NCI-H1694 (cell line): Measurements from ENCODE around the gene MSGN1.
"Not testable (repeated sequence)": the region's sequence is repeated elsewhere in the genome, so short reads cannot be mapped to it uniquely, and the experiment has no call there.

Experiments used
- DNase-seq: peaks from one replicate; lab custom pipeline; 2025; lab: John Stamatoyannopoulos, UW

Gene MSGN1

DNA sequence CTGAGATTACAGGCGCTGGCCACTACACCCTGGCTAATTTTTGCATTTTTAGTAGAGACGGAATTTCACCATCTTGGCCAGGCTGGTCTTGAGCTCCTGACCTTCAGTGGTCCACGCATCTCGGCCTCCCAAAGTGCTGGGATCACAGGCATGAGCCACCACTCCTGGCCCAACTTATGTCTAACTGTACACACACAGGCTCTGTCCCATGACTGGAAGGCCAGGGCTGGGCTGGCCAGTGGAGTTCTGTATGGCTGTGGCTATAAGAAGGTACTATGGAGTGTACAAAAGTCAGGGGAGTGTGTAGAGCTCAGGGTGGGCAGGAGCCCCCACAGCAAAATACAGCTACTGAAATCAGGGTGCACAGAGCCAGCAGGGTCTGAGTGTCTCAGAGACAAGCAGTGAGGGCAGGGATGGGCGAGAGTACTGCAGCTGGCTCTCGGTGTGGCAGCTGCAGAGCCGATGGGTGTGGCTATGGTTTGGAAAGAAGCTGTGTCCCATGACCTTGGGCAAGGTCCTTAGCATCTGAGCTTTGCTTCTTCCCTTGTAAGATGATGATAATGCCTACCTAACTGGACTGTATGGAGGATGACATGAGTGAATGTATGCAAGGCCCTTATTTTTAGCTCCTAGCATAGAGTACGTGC, 10.4 kb upstream of the MSGN1 start:
- no peak for DNase-seq

DNA sequence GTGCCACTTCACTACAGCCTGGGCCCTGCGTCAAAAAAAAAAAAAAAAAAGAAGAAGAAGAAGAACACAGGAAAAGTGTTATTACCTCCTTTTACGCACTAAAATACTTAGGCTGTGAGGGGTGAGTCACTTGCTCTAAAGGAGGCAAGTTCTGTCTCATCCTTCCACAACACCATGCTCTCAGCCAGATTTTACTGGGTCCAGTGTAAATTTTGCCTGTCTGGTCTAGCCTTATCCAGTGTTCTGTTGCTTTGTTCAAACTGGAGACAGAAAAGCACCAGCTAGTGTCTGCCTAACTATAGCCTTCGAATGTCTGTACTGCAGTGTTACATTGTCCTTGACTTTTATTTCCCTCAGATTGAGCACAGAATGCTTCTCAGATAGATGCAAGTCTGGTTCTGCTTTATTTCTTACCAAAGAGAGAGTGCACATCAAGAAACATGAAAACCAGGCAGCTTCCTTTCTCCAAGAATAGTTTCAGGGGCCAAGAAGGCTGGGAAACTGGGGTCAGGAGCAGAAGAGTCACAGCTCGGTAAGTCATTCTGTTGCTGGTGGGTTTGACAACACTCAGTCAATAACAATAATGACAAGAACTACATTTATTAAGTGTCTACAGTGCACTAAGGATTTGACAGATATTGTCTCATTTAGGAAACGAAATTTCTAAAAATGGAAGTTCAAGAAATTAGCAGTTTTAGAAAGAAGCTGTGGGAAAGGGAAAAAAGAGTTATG, 3.1 kb upstream of the MSGN1 start:
- no peak for DNase-seq

DNA sequence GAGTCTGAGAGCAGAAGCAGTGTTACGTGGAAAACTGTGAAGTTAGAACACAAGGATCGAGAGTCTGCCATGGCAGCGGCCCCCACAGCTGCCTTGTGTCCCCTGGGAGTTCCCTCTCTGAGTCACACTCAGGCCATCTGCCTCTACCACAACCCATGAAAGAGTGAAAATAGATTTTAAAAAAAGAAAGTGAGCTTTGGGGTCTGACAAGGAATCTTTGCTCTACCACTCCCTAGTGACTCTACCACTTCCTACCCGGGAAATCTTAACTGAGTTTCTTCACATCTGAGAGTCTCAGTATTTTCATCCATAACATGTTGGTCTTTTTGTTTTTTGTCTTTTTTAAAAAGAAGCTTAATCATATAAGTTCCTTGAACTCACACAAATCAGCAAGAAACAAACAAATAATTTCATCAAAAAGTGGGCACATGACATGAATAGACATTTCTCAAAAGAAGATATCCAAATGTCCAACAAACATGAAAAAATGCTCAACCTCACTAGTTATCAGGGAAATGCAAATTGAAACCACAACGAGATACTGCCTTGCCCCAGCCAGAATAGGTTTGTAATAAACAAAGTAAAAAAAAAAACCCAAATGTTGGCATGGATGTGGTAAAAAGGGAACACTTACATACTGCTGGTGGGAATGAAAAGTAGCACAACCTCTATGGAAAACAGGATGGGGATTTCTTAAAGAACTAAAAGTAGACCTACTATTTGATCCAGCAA, 2.4 kb upstream of the MSGN1 start:
- peak; percentile 98 for DNase-seq

DNA sequence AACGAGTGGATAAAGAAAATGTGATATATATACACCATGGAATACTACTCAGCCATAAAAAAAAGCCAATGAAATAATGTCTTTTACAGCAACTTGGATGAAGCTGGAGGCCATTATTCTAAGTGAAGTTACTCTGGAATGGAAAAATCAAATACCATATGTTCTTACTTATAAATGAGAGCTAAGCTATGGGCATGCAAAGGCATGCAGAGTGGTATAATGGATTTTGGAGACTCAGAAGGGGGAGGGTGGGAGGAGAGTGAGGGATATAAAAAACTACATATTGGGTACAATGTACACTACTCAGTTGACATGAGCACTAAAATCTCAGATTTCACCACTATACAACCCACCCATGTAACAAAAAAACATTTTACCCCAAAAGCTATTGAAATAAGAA, 1.7 kb upstream of the MSGN1 start:
- DNase-seq, result peak; percentile 81

DNA sequence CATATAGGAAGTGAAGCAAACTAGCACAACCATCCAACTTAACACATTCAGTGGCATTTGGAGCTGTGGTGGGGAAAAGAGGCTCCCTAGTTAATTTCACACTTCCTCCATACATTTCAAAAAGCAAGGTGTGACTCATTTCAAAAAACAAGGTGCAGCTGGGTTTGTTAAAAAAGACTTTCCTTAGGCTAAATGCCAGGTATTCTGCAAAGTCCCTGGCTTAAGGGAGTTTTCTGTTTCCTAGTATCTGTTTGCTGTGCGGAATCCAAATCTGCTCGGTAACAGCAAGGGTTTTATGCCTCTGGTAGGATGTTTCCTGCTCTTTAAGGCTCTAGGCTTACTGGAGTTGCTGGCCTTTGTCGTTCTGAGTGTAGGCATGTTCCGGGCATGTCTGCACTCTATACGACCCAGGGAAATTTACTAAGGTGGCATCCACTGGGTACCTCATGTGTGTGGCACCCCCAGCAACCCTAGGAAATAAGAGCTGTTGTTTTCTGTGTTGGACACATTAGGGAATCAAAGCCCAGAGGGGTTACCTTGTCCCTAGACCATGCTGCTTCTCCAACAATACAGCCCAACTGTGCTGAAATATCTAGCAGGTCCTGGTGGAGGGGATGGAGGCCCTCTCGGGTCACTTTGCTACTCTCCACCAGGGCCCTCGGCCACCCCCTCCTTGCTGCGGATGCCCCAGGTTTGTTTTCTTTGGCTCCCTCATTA, 634 bp upstream of the MSGN1 start:
- peak; percentile 46 for DNase-seq

DNA sequence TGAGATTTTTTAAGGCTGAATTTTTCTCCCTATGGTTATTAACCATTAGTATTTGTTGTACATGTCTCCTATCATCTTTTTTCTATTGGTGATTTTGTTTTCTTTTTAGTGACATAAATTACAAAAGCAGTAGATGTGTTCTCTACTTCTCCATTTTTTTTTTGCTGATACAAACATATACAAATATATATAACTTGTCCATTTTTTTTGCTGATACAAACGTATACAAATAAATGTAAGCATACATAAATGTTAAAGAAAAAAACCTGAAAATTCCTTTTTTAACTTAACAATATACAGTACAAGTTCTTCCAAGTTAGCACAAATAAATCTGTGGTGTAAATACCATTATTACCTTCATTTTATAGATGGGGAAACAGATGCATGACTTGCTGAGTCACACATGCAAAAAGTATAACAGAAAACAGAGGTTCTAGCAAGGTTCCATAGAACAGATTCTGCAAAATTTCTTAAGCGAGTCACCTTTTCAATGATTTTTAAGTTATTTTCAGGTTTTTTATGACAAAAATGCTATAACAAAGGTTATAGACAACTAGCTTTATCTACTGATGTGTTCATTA, 2.1 kb downstream of the MSGN1 start:
- no peak for DNase-seq

DNA sequence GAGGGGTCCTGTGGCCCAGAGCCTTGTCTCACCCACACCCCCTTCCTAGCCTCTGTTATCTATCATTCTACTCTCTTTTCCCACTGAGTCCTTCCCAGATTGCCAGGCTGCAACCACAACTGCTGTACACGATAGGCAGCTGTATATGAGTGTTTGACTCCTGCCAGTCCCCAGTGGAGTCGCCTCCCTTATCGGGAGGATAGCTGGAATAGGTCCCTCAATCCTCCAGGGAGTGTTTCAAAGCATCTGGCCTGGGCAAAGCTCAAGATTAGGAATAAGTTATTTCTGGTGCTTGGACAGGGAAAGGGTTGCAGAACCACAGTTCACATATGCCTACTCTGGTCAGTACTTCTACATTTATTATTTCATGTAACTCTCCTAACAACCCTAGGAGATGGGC, 4.8 kb downstream of the MSGN1 start:
- no peak for DNase-seq

DNA sequence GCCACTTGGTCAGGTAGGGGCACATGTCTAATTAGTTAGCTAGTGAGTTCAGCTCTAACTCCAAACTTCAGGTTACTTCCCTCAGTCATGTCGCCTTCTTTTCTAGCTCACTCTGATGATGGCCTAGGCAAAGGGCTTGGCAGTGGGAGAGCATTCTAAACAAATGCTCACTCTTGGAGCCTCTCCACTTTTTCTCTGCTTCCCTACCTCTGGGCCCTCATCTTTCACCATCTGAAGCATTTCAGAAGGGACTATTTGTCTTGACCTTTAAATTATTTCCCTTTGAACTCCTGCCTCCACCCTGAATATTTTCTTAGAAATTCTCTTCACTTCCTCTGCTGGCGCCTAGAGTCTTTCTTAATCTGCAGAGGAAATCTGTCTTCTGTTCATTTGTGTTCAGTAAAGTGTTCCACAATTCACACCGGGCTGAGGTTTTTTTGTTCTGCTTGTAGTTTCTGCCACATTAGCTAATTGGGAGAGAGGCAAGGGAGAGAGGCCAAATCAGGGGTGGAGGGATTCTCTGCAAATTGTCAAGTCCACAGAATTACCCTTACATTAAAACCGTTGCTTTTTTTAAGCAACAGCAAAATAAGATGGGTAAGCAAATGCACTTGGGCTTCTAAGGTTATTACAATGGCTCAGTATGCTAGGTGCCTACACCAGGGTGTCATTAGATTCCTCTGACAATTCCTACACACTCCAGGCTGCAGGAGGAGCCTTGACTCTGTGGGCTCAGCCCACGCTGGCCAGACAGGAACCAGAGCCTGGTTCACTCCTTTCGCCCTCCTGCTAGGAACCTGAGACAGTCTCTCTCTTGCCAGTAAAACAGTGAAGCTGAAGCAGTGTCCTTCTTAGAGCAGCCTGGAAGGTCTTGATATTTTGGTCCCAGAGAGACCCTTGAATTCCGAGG, 5.5 kb downstream of the MSGN1 start:
- DNase-seq, result peak; percentile 60

DNA sequence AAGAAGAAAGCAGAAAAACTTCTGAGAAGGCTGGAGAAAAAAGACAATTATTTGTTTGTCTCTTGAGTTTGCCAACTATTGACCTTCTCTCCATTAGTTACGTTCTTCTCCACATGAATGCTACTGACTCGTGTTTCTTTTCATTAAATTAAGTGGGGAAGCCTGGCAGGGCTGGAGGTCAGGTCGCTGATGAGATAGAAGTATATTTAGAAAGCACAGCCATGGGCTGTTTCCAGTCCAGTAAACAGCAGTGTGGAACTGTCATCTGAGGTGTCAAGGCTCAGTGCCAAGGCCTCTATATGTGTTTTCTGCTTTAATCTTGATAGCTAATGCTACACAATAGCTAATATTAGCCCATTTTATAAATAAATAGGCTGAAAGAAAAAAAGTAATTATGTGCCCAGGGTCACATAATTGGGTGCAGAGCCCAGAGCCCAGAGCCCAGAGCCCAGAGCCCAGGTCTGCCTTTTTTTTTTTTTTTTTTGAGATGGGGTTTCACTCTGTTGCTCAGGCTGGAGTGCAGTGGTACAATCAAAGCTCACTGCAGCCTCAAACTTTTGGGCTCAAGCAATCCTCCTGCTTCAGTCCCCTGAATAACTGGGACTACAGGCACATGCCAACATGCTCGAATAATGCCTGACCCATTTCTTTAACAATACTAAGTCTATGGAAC, 6.3 kb downstream of the MSGN1 start:
- peak; percentile 72 for DNase-seq

DNA sequence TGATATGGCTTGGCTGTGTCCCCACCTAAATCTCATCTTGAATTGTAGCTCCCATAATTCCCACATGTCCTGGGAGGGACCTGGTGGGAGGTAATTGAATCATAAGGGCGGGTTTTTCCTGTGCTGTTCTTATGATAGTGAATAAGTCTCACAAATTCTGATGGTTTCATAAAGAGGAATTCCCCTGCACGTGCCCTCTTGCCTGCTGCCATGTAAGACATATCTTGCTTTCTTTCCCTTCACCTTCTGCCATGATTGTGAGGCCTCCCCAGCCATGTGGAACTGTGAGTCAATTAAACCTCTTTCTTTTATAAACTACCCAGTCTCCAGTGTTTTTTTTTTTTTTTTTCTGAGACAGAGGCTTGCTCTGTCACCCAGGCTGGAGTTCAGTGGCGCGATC, 7.4 kb downstream of the MSGN1 start:
- not testable (repeated sequence) for DNase-seq

DNA sequence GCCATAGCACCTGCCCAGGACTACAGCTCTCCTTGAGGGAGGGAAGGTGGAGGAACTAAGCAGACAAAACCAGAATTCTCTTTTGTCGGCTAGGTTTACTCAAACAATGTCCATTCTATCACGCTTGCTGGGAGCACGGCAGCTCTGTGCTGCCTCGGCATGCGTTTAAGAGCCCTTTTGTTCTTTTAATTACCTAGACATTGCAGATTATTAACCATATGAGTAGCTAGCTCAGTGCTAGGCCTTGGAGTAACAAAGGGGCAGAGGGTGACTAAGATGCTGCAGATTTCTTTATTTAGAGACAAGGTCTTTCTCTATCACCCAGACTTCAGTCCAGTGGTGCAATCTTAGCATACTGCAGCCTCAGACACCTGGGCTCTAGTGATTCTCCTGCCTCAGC, 11.1 kb downstream of the MSGN1 start:
- DNase-seq, result no peak

DNA sequence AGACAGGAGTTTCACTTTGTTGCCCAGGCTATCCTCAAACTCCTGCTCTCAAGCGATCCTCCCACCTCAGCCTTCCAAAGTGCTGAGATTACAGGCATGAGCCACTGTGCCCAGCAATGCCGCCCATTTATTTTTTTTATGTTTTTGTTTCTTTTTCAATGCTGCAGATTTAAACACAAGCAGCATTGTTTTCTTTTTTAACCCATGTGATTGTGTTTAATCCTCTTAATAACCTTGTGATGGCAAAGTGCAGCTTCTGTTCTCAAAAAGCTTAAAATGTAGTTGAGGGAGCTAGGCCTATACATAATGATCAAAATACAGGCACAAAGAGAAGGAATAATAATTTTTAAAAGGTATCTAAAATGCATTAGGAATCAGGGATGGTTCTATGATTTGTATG, 11.5 kb downstream of the MSGN1 start:
- DNase-seq, result no peak

DNA sequence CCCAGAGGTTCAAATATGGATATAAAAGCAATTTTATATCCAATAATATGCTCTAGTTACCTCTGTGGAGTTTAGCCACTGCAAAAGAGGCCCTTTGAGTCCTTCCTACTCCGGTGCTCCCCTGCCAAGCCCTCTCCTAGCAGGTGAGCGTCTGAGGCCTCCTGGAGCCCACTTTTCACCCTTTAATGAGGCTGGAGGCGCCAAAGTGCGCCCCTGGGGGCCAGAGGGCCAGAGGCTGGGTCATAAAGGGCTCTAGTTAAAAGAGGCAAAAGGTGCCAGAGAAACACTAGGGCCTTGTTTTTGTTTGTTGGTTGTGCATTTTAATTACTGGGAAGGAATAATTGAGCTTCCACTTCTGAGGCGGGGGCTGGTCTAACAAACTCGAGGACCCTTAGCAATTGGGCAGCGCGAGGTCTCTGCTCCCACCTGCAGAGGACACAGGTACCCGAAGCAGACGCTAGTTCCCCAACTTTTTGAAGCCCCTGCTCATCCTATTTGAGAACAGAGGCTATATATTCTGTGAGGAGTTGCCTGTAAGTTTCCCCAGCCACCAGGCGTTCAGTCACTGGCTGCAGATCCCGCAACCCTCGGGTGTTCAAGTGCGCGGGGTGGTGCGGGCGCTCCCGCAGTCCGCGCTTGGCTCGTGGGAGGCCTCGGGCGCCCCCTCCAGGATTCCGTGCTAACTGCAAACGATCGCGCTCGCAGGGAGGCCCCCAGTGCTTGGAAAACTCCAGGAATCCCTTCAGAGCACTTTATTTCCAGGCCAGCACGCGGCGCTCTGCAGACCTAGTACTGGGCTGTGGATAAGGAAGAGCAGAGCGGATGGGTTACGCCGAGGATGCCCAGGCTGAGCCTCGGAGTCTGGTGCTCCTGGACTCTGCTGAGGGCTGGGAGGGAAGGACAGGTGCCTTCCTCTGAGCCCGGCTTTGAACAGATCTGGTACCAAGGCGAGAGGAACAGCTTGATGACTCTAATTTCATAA, 14.1 kb downstream of the MSGN1 start:
- DNase-seq, result peak; percentile 97

DNA sequence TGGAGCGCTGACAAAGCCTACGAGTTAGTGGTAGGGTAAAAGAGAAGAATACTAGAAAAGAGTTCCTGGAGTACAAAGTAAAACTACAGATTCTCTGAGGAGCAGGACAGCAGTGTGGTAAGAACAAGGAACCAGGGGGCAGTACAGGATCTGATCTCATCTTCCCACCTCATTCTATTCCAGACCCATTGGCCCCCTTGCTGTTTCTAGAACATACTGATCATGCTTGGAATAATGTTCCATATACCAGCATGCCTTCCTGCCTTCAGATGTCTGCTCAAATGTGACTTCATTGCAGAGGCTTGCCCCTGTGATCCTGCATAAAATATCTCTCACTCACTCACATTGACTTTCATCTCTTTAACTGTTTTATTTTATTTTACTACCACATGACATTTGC, 19.3 kb downstream of the MSGN1 start:
- no peak for DNase-seq

DNA sequence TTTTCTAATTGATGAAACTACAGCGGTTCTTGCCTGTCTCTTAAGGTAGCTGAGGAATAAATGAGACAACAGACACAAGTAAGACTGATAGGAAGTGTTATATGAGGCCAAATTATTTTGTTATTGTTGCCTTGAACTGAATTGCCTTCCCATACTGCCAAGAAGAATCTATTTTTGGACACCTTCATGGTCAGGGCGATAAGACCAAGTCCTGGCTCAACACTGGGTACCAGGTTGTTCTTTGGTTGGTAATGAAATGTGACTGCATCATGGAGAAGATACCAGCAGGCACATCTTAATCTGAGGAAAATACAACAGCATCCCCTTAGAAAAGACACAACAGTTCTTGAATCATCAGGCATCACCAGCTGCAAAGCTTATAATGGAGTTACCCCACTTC, 23.7 kb downstream of the MSGN1 start:
- DNase-seq, result no peak

DNA sequence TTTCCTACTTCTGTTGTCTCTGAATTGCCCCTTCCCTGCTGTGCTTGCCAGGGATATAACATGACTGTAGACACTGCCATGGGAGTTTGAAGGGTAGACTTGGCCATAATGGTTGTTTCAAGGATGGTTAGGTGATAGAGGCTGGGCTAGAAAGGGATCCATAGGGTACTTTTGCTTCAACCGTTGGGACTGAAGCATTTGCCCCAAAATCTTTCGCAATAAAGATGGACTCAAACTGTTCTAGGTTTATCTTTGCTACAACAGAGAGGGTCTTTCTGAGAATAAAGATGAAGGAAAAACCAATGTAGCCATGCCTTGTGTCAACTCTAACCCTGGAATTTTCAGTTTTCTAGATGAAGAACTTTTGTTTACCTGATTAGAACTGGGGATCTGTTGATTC, 27.2 kb downstream of the MSGN1 start:
- no peak for DNase-seq

DNA sequence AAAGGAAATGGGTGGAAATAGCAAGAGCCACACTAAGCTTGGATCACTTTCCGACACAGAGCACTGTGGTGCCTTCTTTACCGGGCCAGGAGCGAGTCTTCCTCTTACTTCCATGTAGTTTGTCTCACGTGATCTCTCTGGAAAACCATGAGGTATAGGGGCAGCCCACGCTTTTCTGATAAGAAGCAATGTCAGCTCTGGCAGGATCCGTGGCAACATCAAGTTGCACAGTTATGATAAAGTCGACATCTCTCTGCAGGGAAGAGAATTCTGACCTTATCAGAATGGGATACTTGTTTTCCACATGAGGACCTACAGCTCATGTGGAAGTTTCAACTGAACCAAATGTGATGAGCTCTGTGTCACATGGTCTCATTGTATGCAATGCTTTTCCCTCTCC, 29.5 kb downstream of the MSGN1 start:
- DNase-seq, result no peak

DNA sequence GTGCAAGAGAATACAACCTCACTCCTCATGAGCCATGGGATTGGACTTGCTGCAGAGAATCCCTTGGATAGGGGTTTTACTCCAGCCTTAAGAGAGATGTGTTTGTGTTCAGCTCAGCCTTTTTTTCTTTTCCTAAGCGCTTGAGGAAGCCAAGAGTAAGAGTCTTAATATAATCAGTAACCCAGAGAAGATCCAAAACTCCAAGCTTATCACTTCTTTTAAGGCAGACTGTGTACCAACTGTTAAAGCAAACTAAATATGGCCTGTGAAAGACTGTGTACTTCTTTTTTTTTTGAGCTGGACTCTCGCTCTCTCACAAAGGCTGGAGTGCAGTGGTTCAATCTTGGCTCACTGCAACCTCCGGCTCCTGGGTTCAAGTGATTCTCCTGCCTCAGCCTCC, 30.4 kb downstream of the MSGN1 start:
- DNase-seq, result no peak

DNA sequence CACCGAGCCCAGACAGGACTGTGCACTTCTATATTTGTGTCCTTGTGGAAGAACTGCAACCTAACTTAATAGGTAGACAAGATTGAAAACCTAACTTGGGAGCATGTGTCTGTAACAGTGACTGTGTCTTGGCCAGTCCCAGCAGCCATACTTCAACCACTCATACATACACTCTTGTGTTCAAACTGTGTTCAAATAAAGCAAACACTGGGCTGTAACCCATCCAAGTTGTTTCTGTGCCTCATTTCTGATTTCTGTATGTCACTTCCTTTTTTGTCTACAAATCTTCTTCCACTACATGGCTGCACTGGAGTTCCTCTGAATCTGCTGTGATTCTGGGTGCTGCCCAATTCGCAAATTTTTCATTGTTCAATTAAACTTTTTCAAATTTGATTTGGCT, 31.0 kb downstream of the MSGN1 start:
- no peak for DNase-seq
